PC-9 (cell line): ENCODE measurements around the gene PIGM.

ENCODE experiments used
- EZH2 ChIP-seq: fragments of 200-600 bp; sonication (generic); IDR thresholded peaks from 2 replicates; pipeline ENCODE4 v1.8.0; 2017; ENCODE audit warnings: antibody characterized with exemption, low read depth
- TF ChIP-seq, protein P1 (sequence below): fragments of 200-600 bp; sonication (generic); conservative IDR thresholded peaks from 2 replicates; pipeline ENCODE4 v1.6.1; 2017; ENCODE audit warnings: mixed run types, antibody characterized with exemption, mild to moderate bottlenecking, moderate library complexity

DNA sequence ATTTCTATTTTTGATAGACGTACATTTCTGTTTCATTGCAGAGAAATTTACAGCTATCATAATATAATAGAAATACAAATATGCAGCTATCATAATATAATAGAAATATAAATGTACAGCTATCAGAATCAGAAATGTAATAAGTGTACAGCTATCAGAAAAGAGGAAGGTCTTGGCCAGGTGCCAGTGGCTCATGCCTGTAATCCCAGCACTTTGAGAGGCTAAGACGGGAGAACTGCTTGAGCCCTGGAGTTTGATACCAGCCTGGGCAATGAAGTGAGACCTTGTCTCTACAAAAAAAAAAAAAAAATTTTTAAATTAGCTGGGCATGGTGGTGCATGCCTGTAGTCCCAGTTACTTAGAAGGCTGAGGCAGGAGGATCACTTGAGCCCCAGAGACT lies 37.9 kb downstream of the PIGM start:
- TF ChIP-seq, protein P1, sequence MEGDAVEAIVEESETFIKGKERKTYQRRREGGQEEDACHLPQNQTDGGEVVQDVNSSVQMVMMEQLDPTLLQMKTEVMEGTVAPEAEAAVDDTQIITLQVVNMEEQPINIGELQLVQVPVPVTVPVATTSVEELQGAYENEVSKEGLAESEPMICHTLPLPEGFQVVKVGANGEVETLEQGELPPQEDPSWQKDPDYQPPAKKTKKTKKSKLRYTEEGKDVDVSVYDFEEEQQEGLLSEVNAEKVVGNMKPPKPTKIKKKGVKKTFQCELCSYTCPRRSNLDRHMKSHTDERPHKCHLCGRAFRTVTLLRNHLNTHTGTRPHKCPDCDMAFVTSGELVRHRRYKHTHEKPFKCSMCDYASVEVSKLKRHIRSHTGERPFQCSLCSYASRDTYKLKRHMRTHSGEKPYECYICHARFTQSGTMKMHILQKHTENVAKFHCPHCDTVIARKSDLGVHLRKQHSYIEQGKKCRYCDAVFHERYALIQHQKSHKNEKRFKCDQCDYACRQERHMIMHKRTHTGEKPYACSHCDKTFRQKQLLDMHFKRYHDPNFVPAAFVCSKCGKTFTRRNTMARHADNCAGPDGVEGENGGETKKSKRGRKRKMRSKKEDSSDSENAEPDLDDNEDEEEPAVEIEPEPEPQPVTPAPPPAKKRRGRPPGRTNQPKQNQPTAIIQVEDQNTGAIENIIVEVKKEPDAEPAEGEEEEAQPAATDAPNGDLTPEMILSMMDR, result no peak
- no peak for TF ChIP-seq EZH2
